HFF-Myc (cell line): ENCODE results near the gene MAPK1.
"Not testable (repeated sequence)": the region's sequence is repeated elsewhere in the genome, so short reads cannot be mapped to it uniquely, and the experiment has no call there.

ENCODE experiments used
- DNase-seq: peaks from one replicate; pipeline ENCODE4 v3.0.0-alpha.2; 2011; ENCODE audit warnings: low read depth; ENCODE audit errors: extremely low read depth
- H3K4me3 ChIP-seq: replicated peaks from 2 replicates; pipeline ENCODE4 v1.5.1; 2011; ENCODE audit warnings: low read depth, mild to moderate bottlenecking, control low read depth, low read length
- TF ChIP-seq, protein P1 (sequence below): IDR thresholded peaks from 2 replicates; pipeline ENCODE4 v1.5.1; 2012; ENCODE audit warnings: mild to moderate bottlenecking, low read depth, low read length, control low read depth; ENCODE audit errors: missing control alignments

MAPK1 gene

DNA sequence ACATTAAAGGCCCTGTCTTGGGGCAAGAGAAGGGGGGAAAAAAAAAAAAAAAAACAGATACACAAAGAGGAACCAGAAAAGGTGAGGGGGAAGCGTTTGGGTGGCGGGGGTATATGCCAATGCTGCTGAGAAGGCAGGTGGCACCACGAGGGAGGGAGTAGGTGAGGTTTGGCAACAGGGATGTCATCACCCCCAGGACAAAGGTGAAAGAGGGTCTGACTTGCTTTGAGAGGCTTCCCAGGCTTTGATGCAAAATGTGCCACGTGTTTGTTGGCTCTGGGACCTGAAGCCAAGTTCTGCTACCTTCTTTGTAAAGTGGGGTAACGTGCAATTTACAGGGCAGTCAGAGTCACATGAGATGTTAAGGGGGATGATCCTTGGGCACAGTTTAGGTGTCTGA, 135.9 kb downstream of the MAPK1 start:
- TF ChIP-seq, protein P1, sequence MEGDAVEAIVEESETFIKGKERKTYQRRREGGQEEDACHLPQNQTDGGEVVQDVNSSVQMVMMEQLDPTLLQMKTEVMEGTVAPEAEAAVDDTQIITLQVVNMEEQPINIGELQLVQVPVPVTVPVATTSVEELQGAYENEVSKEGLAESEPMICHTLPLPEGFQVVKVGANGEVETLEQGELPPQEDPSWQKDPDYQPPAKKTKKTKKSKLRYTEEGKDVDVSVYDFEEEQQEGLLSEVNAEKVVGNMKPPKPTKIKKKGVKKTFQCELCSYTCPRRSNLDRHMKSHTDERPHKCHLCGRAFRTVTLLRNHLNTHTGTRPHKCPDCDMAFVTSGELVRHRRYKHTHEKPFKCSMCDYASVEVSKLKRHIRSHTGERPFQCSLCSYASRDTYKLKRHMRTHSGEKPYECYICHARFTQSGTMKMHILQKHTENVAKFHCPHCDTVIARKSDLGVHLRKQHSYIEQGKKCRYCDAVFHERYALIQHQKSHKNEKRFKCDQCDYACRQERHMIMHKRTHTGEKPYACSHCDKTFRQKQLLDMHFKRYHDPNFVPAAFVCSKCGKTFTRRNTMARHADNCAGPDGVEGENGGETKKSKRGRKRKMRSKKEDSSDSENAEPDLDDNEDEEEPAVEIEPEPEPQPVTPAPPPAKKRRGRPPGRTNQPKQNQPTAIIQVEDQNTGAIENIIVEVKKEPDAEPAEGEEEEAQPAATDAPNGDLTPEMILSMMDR = no peak
- H3K4me3 ChIP-seq = no peak overlapping the region
- no peak for DNase-seq

DNA sequence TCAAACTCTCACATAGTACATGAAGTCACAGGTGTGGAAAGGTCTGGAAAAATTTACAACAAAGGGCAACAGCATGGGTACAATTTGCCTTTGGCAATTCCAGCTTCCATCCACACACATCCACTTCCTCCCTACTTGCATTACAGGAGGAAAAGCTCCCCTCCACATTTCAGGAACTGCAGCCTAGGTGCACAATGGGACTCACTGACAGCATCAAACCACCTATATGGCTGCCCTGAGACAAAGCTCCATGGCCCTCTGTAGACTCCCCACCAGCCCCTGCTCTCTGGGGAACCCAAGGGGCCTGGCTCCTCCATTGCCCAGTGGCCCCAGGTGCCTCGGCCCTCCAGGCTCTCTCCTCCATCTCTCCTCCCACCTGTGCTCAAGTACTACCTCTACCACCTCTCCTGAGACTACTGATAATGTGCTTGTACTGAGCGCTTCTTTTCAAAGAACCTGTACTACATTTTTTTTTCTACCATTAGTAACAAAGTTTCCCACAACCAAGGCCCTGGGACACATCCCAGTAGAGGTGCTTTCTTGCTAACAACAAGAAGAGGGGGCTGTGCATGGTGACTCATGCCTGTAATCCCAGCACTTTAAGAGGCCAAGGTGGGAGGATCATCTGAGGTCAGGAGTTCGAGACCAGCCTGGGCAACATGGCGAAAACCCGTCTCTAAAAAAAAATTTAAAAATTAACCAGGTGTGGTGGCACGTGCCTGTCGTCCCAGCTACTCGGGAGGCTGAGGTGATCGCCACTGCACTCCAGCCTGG, 136.7 kb downstream of the MAPK1 start:
- TF ChIP-seq, protein P1 = no peak
- DNase-seq = no peak
- H3K4me3 ChIP-seq = no peak overlapping the region

DNA sequence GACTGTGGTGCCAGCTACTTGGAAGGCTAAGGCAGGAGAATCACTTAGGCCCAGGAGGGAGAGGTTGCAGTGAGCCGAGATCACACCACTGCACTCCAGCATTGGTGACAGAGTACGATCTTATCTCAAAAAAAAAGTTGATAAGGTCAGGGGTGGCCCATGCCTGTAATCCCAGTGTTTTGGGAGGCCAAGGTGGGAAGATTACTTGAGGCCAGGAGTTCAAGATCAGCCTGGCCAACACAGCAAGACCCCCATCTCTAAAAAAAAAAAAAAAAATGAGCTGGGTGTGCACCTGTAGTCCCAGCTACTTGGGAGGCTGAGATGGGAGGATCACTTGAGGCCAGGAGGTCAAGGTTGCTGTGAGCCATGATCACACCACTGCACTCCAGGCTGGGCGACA, 138.3 kb downstream of the MAPK1 start:
- not testable (repeated sequence) for DNase-seq, H3K4me3 ChIP-seq

DNA sequence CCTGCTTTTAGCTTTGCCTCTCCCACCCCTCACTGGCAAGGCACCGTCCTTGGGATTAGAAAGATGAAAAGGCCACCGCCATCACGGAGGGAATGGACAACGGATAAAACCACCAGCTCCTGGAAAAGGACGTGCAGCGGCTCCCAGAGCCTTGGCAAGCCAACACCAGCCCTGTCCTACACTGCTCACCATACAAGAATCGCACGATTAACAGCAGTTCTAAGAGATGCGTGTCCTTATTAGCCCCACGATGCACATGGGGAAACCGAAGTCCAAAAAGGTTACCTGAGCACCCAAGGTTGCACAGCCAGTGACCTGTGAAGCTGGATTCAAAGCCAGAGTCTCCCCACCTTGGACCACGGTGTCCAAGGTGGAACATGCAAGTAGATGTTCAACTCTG, 139.2 kb downstream of the MAPK1 start:
- TF ChIP-seq, protein P1 = no peak
- DNase-seq = no peak
- no peak overlapping the region for H3K4me3 ChIP-seq

DNA sequence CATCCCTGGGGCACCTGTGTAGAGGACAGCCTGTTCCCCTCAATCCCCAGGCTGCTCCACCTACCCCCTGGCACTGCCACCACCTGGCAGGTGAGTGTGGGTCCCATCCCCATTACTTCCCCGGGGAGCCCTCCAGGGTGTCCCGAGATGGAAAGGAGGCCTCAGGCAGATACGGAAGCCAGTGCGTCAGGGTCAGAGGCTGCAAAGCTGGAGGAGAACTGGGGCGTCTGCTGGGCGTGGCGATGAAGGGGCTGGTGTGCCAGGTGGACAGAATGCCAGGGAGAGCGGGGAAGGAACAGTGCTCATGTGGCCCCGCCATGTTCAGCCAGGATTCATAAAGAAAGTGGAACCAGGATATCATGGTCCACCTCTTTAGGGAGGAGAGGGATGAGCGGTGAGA, 139.7 kb downstream of the MAPK1 start:
- H3K4me3 ChIP-seq = no peak overlapping the region

DNA sequence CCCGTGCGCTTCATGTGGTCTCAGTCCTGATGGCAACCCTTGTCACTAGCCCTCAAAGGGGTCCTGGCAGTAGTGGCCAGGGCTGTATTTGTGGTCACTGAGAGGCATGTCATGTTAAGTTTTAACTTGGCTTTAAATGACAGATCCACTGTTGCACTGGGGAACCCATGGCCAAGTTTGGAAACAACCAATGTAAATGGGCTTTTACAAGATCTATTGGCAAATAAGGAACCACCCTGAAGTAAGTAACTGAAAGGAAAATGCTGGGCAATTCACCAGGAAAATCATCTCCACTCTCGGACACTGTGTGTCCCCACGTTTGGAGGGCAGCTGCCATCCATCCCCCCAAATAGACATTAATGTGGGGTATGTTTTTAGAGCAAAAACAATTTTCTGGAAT, 140.3 kb downstream of the MAPK1 start:
- DNase-seq = no peak
- H3K4me3 ChIP-seq = no peak overlapping the region
- TF ChIP-seq, protein P1 = no peak

More for the DNA sequence above, 139.7 kb downstream of the MAPK1 start:
- TF ChIP-seq, protein P1 = no peak
- no peak for DNase-seq

DNA sequence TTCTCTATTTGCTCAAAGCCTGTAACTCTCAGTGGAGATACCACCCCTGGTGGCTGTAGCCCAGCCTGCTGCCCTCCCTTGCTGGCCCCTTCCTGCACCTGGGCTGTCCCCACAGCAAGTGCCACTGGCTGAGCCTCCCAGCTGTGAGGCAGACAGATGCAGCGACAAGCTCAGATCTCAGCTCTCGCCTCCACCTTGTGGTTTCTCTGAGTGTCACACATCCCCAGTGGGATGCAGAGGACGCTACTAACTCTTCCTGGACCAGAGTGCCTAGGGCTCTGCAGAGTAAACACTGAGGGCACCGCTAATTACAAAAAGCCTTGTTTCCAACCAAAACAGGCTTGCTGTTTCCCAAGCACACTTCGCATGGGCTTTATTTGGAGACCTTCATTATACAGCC, 140.8 kb downstream of the MAPK1 start:
- TF ChIP-seq, protein P1 = peak; percentile 21
- no peak overlapping the region for H3K4me3 ChIP-seq
- no peak for DNase-seq
